ENCODE data around the gene ZNF555. TPM values are rescaled to one million over a fixed set of nuclear protein-coding genes. Genes with fewer than 3 reads are reported as not detected.
"Not testable (repeated sequence)": the region's sequence is repeated elsewhere in the genome, so short reads cannot be mapped to it uniquely, and the experiment has no call there.

ZNF555 gene
- total RNA-seq, 1 donor from 2014 or later = 0.66 TPM

DNA sequence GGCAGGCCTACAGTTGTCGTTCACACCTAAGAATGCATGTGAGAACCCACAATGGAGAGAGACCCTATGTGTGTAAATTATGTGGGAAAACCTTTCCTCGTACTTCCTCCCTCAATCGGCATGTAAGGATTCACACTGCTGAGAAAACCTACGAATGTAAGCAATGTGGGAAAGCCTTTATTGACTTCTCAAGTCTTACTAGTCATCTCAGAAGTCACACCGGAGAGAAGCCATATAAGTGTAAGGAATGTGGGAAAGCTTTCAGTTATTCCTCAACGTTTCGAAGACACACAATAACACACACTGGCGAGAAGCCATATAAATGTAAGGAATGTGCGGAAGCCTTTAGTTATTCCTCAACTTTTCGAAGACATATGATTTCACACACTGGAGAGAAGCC lies 11.3 kb downstream of the ZNF555 start:
- intact Hi-C loops (cut with micrococcal nuclease) = no loop called here
- DNase-seq (ENCODE audit: low spot score) = no peak
- no peak overlapping the region for H3K4me3 Mint-ChIP-seq (ENCODE audit: low read depth)
- H3K9me3 Mint-ChIP-seq = peaks cover 64% of the 10 kb centered on the region
- no peaks in the 10 kb centered on the region for H3K27me3 Mint-ChIP-seq (ENCODE audit: low read depth)
- no peak overlapping the region for H3K27ac Mint-ChIP-seq
- peaks cover 2% of the 10 kb centered on the region for H3K4me1 Mint-ChIP-seq (ENCODE audit: low read depth)
- peaks cover 45% of the 10 kb centered on the region for H3K36me3 Mint-ChIP-seq (ENCODE audit: low read depth)

DNA sequence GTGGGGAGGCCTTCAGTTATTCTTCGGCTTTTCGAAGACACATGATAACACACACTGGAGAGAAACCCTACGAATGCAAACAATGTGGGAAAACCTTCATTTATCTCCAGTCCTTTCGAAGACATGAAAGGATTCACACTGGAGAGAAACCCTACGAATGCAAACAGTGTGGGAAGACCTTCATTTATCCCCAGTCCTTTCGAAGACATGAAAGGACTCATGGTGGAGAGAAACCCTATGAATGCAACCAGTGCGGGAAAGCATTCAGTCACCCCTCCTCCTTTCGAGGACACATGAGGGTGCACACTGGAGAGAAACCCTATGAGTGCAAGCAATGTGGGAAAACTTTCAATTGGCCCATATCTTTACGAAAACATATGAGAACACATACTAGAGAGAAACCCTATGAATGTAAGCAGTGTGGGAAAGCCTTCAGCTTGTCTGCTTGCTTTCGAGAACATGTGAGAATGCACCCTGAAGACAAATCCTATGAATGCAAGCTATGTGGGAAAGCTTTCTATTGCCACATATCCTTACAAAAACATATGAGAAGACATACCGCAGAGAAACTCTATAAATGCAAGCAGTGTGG lies 11.8 kb downstream of the ZNF555 start:
- peaks cover 45% of the 10 kb centered on the region for H3K36me3 Mint-ChIP-seq (ENCODE audit: low read depth)
- no peak overlapping the region for H3K27ac Mint-ChIP-seq
- H3K27me3 Mint-ChIP-seq (ENCODE audit: low read depth) = no peaks in the 10 kb centered on the region
- H3K4me1 Mint-ChIP-seq (ENCODE audit: low read depth) = peaks cover 2% of the 10 kb centered on the region
- intact Hi-C loops (cut with micrococcal nuclease) = no loop called here
- H3K4me3 Mint-ChIP-seq (ENCODE audit: low read depth) = no peak overlapping the region
- DNase-seq (ENCODE audit: low spot score) = no peak
- H3K9me3 Mint-ChIP-seq = peaks cover 66% of the 10 kb centered on the region

DNA sequence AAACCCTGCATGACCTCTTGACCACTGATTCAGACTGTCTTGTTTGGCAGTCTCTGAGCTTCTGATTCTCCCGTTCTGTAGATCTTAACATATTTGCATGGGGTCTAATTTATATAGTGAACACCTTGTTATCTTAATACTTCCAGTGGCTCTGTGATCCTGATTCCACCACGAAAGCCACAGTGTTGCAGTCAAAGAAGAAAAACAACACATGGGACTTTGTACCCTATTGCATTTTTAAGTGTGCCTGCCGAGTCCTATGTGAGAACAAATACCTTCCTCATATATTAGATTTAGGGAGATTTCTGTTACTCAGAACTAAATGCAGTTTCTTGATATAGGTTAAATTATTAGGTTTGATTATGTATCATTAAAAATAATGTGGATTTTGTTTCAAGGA lies 13.6 kb downstream of the ZNF555 start:
- no peak overlapping the region for H3K27ac Mint-ChIP-seq
- H3K4me3 Mint-ChIP-seq (ENCODE audit: low read depth) = no peak overlapping the region
- DNase-seq (ENCODE audit: low spot score) = no peak
- H3K36me3 Mint-ChIP-seq (ENCODE audit: low read depth) = peaks cover 45% of the 10 kb centered on the region
- no peaks in the 10 kb centered on the region for H3K27me3 Mint-ChIP-seq (ENCODE audit: low read depth)
- H3K4me1 Mint-ChIP-seq (ENCODE audit: low read depth) = peaks cover 2% of the 10 kb centered on the region
- H3K9me3 Mint-ChIP-seq = peaks cover 78% of the 10 kb centered on the region
- intact Hi-C loops (cut with micrococcal nuclease) = no loop called here

DNA sequence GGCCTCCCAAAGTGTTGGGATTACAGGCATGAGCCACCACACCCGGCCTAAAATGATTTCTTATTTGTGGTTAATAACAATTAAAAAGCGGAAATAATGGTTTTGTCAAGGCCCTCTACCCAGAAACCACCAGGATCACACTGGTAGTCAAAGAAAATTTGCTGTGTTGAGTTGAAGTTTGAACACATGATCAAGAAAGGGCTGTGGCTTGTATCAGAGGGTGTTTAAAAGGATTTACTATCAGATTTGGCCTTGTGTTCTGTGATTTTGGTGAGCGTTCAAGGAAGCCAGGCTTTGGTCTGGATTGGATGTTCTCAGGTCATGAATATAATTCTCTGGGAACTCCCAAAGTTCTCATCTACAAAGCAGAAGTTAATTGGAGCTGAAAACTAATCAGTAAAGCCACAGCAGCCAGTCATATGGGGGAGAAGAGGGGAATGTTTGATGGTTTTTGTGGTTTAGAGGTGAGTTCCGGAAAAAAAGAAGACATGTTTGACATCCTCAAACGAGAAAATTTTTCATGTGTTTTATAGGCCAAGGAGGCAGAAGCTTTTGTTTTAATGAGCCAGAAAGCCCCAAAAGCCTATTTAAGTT lies 15.3 kb downstream of the ZNF555 start:
- peaks cover 2% of the 10 kb centered on the region for H3K4me1 Mint-ChIP-seq (ENCODE audit: low read depth)
- H3K4me3 Mint-ChIP-seq (ENCODE audit: low read depth) = no peak overlapping the region
- peaks cover 67% of the 10 kb centered on the region for H3K9me3 Mint-ChIP-seq
- H3K27ac Mint-ChIP-seq = no peak overlapping the region
- peaks cover 30% of the 10 kb centered on the region for H3K36me3 Mint-ChIP-seq (ENCODE audit: low read depth)
- no peaks in the 10 kb centered on the region for H3K27me3 Mint-ChIP-seq (ENCODE audit: low read depth)
- intact Hi-C loops (cut with micrococcal nuclease) = no loop called here
- DNase-seq (ENCODE audit: low spot score) = no peak

DNA sequence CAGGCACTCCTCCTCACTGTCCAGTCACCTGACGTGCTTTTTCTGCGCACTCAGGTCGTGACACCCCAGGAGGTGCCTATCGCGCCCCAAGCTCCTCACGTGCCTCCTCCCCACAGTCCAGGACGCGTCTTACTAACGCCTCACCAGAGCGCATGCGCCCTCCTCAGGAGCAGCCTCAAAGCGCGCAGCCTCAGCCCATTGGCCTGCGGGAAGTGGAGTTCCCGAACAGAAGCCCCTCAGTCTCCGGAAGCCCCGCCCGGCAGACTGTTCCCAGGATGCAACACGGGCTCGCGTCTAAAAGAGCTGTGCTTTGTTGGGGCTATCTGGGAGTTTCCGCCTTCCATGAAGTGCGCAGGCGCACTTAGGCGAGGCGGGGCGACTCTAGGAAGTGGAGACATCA lies 17.6 kb downstream of the ZNF555 start:
- peaks cover 2% of the 10 kb centered on the region for H3K4me1 Mint-ChIP-seq (ENCODE audit: low read depth)
- peaks cover 53% of the 10 kb centered on the region for H3K9me3 Mint-ChIP-seq
- H3K27me3 Mint-ChIP-seq (ENCODE audit: low read depth) = no peaks in the 10 kb centered on the region
- DNase-seq (ENCODE audit: low spot score) = no peak
- H3K27ac Mint-ChIP-seq = no peak overlapping the region
- intact Hi-C loops (cut with micrococcal nuclease) = no loop called here
- H3K4me3 Mint-ChIP-seq (ENCODE audit: low read depth) = no peak overlapping the region
- H3K36me3 Mint-ChIP-seq (ENCODE audit: low read depth) = peaks cover 7% of the 10 kb centered on the region

DNA sequence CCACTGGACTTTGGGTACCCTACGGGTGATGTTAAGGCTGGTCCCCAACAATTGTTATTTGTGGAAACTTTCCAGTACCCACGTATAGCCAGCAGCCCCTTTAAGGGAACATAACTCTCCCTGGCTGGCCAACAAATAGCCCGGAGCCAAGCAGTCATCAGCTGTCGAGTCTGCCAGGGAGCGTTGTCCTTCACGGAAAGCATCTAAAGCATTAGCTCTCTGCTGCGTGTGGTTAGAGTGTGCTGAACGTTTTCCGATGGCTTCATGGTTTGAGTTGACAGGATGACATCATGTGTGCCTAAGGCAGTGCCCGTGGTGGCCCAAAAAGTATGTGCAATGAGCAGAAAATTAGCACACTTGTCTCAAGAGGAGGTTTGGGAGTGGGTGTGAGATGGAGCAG lies 22.5 kb downstream of the ZNF555 start:
- no peaks in the 10 kb centered on the region for H3K4me1 Mint-ChIP-seq (ENCODE audit: low read depth)
- H3K4me3 Mint-ChIP-seq (ENCODE audit: low read depth) = no peak overlapping the region
- no peaks in the 10 kb centered on the region for H3K27me3 Mint-ChIP-seq (ENCODE audit: low read depth)
- peaks cover 37% of the 10 kb centered on the region for H3K9me3 Mint-ChIP-seq
- H3K27ac Mint-ChIP-seq = no peak overlapping the region
- no peaks in the 10 kb centered on the region for H3K36me3 Mint-ChIP-seq (ENCODE audit: low read depth)
- intact Hi-C loops (cut with micrococcal nuclease) = no loop called here
- no peak for DNase-seq (ENCODE audit: low spot score)

DNA sequence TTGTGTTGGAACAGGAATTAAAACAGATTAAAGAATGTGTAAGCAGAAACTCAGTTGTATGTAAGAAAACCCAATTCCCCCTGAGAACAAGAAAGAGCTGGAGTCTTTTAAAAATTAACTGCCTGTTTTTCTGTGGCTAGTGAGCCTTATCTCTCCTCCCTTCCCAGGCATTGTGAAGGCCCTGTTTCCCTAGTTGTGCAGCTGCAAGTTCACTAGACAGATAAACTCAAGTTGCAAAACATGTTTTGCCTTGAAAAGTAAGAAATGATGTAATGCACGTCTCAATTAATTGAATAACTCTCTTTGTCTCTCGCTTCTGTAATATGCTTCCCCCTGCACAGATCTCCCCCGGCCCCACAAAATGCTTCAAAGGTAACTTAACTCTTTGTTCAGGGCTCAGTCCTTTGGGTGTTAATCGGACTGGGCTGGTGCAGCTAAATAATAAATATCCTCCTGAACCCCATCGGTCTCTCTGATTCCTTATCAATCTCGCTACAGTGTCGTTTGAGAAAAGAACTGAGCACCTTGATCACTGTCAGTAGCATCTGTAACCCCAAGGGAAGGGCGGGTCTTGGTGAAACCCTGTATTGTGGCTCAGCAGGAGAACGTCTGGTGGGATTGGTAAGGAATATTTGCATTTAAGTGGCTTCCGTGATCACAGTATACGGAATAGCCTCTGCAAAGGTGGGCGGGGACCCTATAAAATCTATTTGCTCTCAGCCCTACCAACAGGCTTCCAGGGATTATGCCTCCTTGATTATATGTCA lies 24.2 kb downstream of the ZNF555 start:
- peaks cover 36% of the 10 kb centered on the region for H3K9me3 Mint-ChIP-seq
- no peak for DNase-seq (ENCODE audit: low spot score)
- intact Hi-C loops (cut with micrococcal nuclease) = no loop called here
- no peak overlapping the region for H3K4me3 Mint-ChIP-seq (ENCODE audit: low read depth)
- H3K36me3 Mint-ChIP-seq (ENCODE audit: low read depth) = no peaks in the 10 kb centered on the region
- no peak overlapping the region for H3K27ac Mint-ChIP-seq
- no peaks in the 10 kb centered on the region for H3K4me1 Mint-ChIP-seq (ENCODE audit: low read depth)
- H3K27me3 Mint-ChIP-seq (ENCODE audit: low read depth) = no peaks in the 10 kb centered on the region

DNA sequence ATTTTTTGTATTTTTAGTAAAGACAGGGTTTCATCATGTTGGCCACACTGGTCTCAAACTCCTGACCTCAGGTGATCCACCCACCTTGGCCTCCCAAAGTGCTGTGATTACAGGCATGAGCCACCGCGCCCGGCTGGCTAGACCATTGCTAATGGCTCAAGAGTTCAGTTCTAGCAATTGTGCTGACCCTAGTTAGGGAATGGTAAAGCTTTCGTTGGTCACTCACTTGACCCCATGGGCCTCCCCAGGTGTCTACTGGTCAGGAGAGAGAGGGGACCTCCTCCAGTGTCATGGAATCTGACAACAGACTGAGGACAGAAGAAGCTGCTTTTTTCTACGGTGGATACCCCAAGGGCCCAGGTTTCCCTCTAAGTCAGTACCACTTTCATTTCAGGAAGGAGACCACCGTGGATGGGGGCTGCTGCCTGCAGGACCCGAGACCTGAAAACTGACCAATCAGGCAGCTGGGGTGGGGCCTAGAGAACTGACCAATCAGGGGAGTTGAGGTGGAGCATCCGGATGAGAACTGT lies 25.3 kb downstream of the ZNF555 start:
- Mint-ChIP-seq H3K36me3 (ENCODE audit: low read depth) (no peaks in the 10 kb centered on the region), H3K9me3 (peaks cover 42% of the 10 kb centered on the region), H3K27ac (no peak overlapping the region)

DNA sequence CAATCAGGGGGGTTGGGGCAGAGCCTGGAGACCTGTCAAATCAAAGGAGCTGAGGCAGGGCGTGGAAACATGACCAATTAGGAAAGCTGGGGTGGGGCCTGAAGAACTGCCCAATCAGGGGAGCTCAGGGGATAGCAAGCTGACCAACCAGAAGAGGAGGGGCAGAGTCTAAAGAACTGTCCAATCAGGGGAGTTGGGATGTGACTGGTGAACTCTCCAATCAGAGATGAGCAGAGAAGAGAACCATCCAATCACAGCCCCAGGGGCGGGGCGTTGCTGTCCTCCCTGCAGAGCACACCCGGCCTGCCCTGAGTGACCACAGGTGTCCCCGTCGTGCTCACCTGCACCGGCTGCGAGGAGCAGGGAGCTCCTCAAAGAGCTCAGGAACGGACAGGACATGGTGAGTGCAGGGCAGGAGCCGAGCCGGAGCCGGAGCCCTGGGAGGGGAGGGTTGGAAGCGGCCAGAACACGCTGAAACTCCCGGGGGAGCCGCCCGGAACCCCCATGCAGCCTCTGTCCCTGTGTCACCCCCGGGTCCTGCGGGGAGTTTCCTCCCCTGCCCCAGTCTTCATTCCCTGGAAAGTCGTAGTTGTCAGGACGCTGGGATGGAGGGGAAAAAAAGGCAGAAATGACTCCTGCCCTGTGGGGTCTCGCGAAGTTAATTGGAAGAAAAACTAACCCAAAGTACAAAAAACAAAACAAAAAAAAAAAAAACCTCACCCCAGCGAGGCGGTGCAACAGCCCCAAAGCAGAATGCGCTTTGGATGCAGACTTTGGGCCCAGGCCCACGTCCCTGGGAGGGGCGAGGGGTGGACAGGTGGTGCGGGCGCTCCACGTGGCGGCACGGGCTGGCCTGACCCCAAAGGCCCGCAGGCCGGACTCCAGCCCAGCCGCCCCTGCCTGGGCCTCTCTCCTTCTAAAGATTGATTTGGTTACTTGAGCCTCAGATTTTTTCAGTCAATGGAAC lies 26.0 kb downstream of the ZNF555 start, which contains the start of gene ZNF556:
Gene ZNF556 (plus strand): TSS at position 311 of the 967 bp plus-strand sequence. CDS start 87 bp downstream, at position 398.
- Mint-ChIP-seq H3K27me3 (ENCODE audit: low read depth) (no peaks in the 10 kb centered on the region), H3K4me1 (ENCODE audit: low read depth) (no peaks in the 10 kb centered on the region), H3K27ac (no peak within 1 kb of the TSS), H3K4me3 (ENCODE audit: low read depth) (no peak within 1 kb of the TSS), H3K9me3 (peaks cover 42% of the 10 kb centered on the region), H3K36me3 (ENCODE audit: low read depth) (no peaks in the 10 kb centered on the region)
- intact Hi-C loops (cut with micrococcal nuclease) = no loop called here
- no peak for DNase-seq (ENCODE audit: low spot score)

More for the DNA sequence above, 25.3 kb downstream of the ZNF555 start:
- no peak overlapping the region for H3K4me3 Mint-ChIP-seq (ENCODE audit: low read depth)
- no peaks in the 10 kb centered on the region for H3K27me3 Mint-ChIP-seq (ENCODE audit: low read depth)
- DNase-seq (ENCODE audit: low spot score) = no peak
- no peaks in the 10 kb centered on the region for H3K4me1 Mint-ChIP-seq (ENCODE audit: low read depth)
- intact Hi-C loops (cut with micrococcal nuclease) = no loop called here

DNA sequence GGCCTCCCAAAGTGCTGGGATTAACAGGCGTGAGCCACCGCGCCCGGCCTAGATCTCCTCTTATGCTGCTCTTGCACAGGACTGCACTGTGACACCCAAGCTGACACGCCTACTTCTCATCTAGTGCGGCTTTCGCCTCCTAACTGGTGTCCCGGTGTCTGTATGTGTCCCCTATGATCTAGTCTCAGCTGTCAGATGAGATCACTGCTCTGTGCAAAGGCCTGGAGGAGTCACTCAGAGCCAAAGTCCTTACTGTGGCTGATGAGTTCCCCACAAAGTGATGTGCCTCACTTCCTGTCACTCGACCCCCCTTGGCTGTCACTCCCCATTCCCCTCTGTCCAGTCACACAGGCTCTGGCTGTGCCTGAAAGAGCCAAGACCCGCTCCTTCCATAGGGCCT lies 28.3 kb downstream of the ZNF555 start:
- intact Hi-C loops (cut with micrococcal nuclease) = no loop called here
- Mint-ChIP-seq H3K27me3 (ENCODE audit: low read depth) (no peaks in the 10 kb centered on the region), H3K9me3 (peaks cover 36% of the 10 kb centered on the region), H3K27ac (no peak overlapping the region), H3K36me3 (ENCODE audit: low read depth) (no peaks in the 10 kb centered on the region), H3K4me1 (ENCODE audit: low read depth) (no peaks in the 10 kb centered on the region), H3K4me3 (ENCODE audit: low read depth) (no peak overlapping the region)
- no peak for DNase-seq (ENCODE audit: low spot score)

DNA sequence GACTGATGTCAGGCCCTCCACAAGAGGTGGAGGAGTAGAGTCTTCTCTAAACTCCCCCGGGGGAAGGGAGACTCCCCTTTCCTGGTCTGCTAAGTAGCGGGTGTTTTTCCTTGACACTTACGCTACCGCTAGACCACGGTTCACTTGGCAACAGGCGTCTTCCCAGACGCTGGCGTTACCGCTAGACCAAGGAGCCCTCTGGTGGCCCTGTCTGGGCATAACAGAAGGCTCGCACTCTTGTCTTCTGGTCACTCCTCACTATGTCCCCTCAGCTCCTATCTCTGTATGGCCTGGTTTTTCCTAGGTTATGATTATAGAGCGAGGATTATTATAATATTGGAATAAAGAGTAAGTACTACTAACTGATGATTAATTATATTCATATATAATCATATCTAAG lies 30.9 kb downstream of the ZNF555 start:
- DNase-seq (ENCODE audit: low spot score); H3K27me3 Mint-ChIP-seq (ENCODE audit: low read depth); intact Hi-C loops (cut with micrococcal nuclease); H3K4me3 Mint-ChIP-seq (ENCODE audit: low read depth); H3K27ac Mint-ChIP-seq; H3K4me1 Mint-ChIP-seq (ENCODE audit: low read depth); H3K36me3 Mint-ChIP-seq (ENCODE audit: low read depth): not testable (repeated sequence)
- H3K9me3 Mint-ChIP-seq = peaks cover 35% of the 10 kb centered on the region
